HAP-1 (cell line): ENCODE data around the gene RFX1.

Source experiments
- DNase-seq, 2 experiments: peaks; one replicate each; pipeline ENCODE4 v3.0.0-alpha.2; 2016 to 2020; ENCODE audit warnings: low spot score in 2 of 2
- H3K27me3 ChIP-seq: fragments of 250-450 bp; sonication (Bioruptor Pico); 2 replicates; pipeline ENCODE4 v1.5.1; 2020; ENCODE audit warnings: low read depth, mild to moderate bottlenecking, moderate library complexity
- H3K36me3 ChIP-seq: fragments of 250-450 bp; sonication (Bioruptor Pico); replicated peaks from 2 replicates; pipeline ENCODE4 v1.5.1; 2020; ENCODE audit warnings: mild to moderate bottlenecking
- H3K4me1 ChIP-seq: fragments of 250-450 bp; sonication (Bioruptor Pico); 2 replicates; pipeline ENCODE4 v1.5.1; 2020; ENCODE audit warnings: mild to moderate bottlenecking
- H3K4me3 ChIP-seq: fragments of 250-450 bp; sonication (Bioruptor Pico); 2 replicates; pipeline ENCODE4 v1.5.1; 2020; ENCODE audit warnings: mild to moderate bottlenecking, moderate library complexity
- H3K9me3 ChIP-seq: fragments of 250-450 bp; sonication (Bioruptor Pico); 2 replicates; pipeline ENCODE4 v1.5.1; 2020; ENCODE audit warnings: mild to moderate bottlenecking, moderate library complexity
- in situ Hi-C: fragments of 300-500 bp; cut with MboI; formaldehyde crosslinking; loops from 3 replicates; pipeline ENCODE4 v1.14.3; 2020; ENCODE audit warnings: low sequenced_read_pairs, inconsistent platforms, mixed read lengths

The RFX1 gene

DNA sequence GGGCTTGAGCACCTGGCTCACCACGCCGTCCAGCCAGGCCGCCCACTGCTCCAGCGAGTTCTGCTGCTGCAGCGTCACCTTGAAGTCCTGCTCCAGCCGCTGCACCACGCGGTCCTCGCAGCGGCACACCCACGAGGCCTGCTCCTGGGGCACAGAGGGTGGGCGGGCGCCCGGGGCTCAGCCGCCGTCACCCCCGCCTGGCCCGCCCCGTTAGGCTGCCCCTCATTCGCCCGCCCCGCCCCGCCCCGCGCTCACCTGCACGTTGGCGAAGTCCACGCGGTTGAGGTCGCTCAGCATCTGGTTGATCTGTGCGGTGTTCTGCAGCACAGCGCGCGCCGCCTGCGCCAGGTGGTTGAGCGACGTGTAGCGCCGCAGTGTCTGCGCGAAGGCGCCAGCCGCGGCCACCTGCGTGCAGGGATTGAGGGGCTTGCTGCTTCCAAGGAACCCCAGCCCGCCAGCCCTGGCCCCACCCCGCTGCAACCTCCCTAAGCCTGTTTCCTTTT, 42.5 kb downstream of the RFX1 start:
- Histone ChIP-seq H3K4me3 (no peak overlapping the region), H3K4me1 (no peaks in the 10 kb centered on the region), H3K9me3 (no peaks in the 10 kb centered on the region), H3K36me3 (peaks cover 37% of the 10 kb centered on the region), H3K27me3 (no peaks in the 10 kb centered on the region)
- no peak for DNase-seq
- in situ Hi-C loops = no loop called here

- H3K4me1 ChIP-seq = no peaks in the 10 kb centered on the region
- H3K36me3 ChIP-seq = peaks cover 37% of the 10 kb centered on the region
- no peak for DNase-seq
- in situ Hi-C loops = no loop called here
- no peaks in the 10 kb centered on the region for H3K9me3 ChIP-seq
- H3K27me3 ChIP-seq = no peaks in the 10 kb centered on the region
- no peak overlapping the region for H3K4me3 ChIP-seq
These were observed 43.2 kb downstream of the RFX1 start for GRCh38 chr19:13962699-13963602.

GRCh38 chr19:13961826-13962698, 44.1 kb downstream of the RFX1 start:
- Histone ChIP-seq H3K4me3 (no peak overlapping the region), H3K9me3 (no peaks in the 10 kb centered on the region), H3K4me1 (no peaks in the 10 kb centered on the region), H3K36me3 (peaks cover 40% of the 10 kb centered on the region), H3K27me3 (no peaks in the 10 kb centered on the region)
- no peak for DNase-seq
- in situ Hi-C loops = no loop called here

GRCh38 chr19:13960863-13961784, 45.0 kb downstream of the RFX1 start:
- H3K27me3 ChIP-seq = no peaks in the 10 kb centered on the region
- in situ Hi-C loops = no loop called here
- no peak for DNase-seq
- H3K4me3 ChIP-seq = no peak overlapping the region
- H3K36me3 ChIP-seq = peaks cover 41% of the 10 kb centered on the region
- no peaks in the 10 kb centered on the region for H3K9me3 ChIP-seq
- no peaks in the 10 kb centered on the region for H3K4me1 ChIP-seq

GRCh38 chr19:13959962-13960862, 45.9 kb downstream of the RFX1 start:
- DNase-seq = peak in 1 of 2 experiments; percentile 35
- Histone ChIP-seq H3K4me1 (no peaks in the 10 kb centered on the region), H3K9me3 (no peaks in the 10 kb centered on the region), H3K4me3 (no peak overlapping the region), H3K27me3 (no peaks in the 10 kb centered on the region), H3K36me3 (peaks cover 48% of the 10 kb centered on the region)
- in situ Hi-C loops = no loop called here

- DNase-seq = no peak
- no peaks in the 10 kb centered on the region for H3K4me1 ChIP-seq
- H3K27me3 ChIP-seq = no peaks in the 10 kb centered on the region
- no peaks in the 10 kb centered on the region for H3K9me3 ChIP-seq
- H3K36me3 ChIP-seq = peaks cover 57% of the 10 kb centered on the region
- in situ Hi-C loops = no loop called here
- no peak overlapping the region for H3K4me3 ChIP-seq
These were observed 46.8 kb downstream of the RFX1 start for GRCh38 chr19:13959141-13959961.

DNA sequence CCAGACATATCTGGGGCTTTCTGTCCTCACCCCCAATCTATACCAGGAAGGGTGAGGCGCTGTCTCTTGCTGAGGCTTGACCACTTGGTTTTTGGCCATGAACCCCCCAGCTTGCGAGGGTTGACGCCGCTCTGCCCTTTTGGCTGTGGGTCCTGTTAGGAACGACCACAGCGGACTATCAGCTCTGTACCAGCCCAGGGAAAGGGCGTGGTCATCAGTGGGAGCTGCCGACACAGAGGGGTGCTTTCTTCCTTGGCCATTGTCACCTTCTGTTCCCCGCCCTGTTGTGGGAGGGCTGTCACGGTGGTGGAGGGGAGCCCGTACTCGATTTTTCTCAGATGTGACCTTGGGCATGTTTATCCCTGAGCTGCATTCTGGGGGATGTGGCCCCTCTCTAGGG, 48.1 kb downstream of the RFX1 start:
- H3K4me3 ChIP-seq = no peak overlapping the region
- H3K36me3 ChIP-seq = peaks cover 58% of the 10 kb centered on the region
- H3K4me1 ChIP-seq = no peaks in the 10 kb centered on the region; the same call in 1 of the 2 replicates
- in situ Hi-C loops = no loop called here
- no peak for DNase-seq
- H3K27me3 ChIP-seq = no peaks in the 10 kb centered on the region
- H3K9me3 ChIP-seq = no peaks in the 10 kb centered on the region

- Histone ChIP-seq H3K36me3 (peaks cover 58% of the 10 kb centered on the region), H3K4me3 (no peak overlapping the region), H3K9me3 (no peaks in the 10 kb centered on the region), H3K27me3 (no peaks in the 10 kb centered on the region), H3K4me1 (no peaks in the 10 kb centered on the region; the same call in 1 of the 2 replicates)
- in situ Hi-C loops = no loop called here
- DNase-seq = no peak
These were observed 49.1 kb downstream of the RFX1 start for GRCh38 chr19:13957051-13957450.

- DNase-seq = no peak
- no peak overlapping the region for H3K4me3 ChIP-seq
- peaks cover 5% of the 10 kb centered on the region for H3K4me1 ChIP-seq
- no peaks in the 10 kb centered on the region for H3K27me3 ChIP-seq
- peaks cover 54% of the 10 kb centered on the region for H3K36me3 ChIP-seq
- in situ Hi-C loops = no loop called here
- H3K9me3 ChIP-seq = no peaks in the 10 kb centered on the region
These were observed 49.8 kb downstream of the RFX1 start for GRCh38 chr19:13956365-13956744.

DNA sequence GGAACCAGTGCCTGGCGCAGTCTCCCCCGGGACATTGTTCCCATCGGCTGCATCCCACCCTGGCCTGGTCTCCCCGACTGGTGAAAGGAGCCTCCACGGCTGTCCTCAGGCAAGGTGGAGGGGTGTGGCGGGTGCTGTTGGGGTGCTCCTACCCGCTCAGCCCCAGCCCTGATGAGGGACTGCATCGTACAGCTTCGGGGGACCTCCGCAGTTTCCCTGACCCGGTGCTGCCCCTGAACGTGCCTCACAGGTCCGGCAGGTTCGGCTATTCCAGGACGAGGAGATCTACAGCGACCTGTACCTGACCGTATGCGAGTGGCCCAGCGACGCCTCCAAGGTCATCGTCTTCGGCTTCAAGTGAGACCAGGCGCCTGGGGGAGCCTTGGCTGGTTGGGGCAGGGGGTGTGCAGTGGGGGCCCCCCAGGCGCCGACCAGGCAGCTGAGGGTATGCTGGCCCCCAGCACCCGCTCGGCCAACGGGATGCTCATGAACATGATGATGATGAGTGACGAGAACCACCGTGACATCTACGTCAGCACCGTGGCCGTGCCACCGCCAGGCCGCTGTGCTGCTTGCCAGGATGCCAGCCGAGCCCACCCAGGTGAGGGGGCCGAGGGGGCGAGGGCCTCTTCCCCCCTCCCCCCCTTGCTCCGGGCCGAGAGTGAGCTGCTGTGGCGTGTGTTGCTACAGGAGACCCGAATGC, 50.3 kb downstream of the RFX1 start:
- peaks cover 5% of the 10 kb centered on the region for H3K4me1 ChIP-seq
- in situ Hi-C loops = no loop called here
- H3K4me3 ChIP-seq = no peak overlapping the region
- H3K9me3 ChIP-seq = no peaks in the 10 kb centered on the region
- no peak for DNase-seq
- H3K27me3 ChIP-seq = no peaks in the 10 kb centered on the region
- H3K36me3 ChIP-seq = peaks cover 52% of the 10 kb centered on the region

DNA sequence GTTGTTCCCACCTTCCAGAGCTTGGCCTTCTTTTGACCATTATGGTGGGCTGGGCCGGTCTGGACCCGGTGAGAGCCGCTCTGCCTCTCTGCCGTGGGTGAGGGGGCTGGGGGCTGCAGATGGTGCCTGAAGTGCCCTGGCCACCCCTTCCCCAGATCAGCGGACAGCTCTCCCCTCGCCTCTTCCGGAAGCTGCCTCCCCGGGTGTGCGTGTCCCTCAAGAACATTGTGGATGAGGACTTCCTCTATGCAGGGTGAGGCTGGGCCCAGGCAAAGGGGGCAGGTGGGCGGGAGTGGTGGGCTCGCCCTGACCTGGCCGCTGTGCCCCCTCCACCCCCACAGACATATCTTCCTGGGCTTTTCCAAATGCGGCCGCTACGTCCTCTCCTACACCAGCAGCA, 51.9 kb downstream of the RFX1 start:
- no peaks in the 10 kb centered on the region for H3K27me3 ChIP-seq
- in situ Hi-C loops = no loop called here
- H3K4me1 ChIP-seq = peaks cover 5% of the 10 kb centered on the region
- peaks cover 36% of the 10 kb centered on the region for H3K36me3 ChIP-seq
- no peak for DNase-seq
- H3K4me3 ChIP-seq = no peak overlapping the region
- no peaks in the 10 kb centered on the region for H3K9me3 ChIP-seq
